Stimulated activated naive CD4-positive, alpha-beta T cell (primary cell): Measurements from ENCODE around the gene SLC26A6.

ENCODE experiments used
- DNase-seq, 6 experiments: peaks; one replicate each; lab custom pipeline; 2025; lab: John Stamatoyannopoulos, UW

SLC26A6 gene

GRCh38 chr3:48660800-48661400 is 25.6 kb upstream of the SLC26A6 start:
- no peak for DNase-seq

GRCh38 chr3:48656841-48657281 is 21.6 kb upstream of the SLC26A6 start:
- DNase-seq = peak in 4 of 6 experiments; percentile 15 to 42 (median 24)

DNA sequence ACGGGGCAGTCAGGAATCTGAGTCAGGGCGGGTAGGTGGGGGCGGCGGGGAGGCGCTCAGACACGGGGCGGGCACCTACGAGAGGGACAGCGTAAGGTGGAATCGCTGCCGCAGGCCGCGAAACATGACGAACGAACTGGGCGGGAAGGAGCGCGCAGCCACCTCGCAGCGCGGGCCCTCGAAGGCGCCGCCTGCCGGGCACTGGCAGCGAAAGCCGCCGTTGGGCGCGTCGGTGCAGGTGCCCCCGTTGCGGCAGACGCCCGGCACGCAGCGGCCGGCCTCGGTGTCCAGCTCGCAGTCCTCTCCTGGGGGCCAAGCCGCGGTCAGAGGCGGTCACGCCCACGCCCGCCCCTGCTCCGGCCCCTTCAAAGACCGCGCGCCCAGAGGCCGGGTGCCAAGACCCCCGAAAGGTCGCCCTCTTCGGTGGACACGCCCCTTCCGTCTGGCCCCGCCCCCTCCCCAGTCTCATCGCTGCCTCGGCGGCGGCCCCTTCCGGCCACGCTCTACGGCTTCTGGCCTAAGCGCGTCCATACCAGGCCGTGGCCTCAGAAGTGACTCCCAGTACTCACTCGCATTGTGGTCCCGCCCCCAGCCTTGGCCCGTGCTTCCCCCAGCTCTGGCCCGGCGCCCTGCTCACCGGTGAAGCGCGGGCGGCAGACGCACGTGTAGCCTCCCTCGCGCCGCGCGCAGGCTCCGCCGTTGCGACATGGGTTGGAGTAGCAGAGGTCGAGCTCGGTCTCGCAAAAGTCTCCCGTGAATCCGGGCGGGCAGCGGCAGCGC is 21.0 kb upstream of the SLC26A6 start:
- DNase-seq = peak; percentile 69 to 93 (median 82)

DNA sequence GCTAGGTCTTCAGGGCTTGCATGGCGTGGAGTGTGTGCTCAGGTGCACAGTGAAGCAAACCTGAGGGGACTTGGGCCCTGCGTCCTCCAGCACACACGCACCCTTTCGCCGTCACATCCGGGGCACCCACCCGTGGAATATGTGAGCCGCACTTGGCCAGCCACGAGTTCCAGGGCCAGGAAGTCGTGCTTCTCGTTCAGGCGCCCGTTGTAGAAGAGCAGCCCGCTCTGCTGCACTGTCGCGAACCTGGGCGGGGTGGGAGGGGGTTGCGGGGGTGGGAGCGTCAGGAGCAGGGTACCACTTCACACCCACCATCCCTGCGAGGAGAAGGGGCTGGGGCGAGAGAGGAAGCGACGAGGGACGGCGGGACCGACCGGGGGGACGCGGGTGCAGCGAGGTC is 20.3 kb upstream of the SLC26A6 start:
- peak in 5 of 6 experiments; percentile 29 to 66 (median 54) for DNase-seq

DNA sequence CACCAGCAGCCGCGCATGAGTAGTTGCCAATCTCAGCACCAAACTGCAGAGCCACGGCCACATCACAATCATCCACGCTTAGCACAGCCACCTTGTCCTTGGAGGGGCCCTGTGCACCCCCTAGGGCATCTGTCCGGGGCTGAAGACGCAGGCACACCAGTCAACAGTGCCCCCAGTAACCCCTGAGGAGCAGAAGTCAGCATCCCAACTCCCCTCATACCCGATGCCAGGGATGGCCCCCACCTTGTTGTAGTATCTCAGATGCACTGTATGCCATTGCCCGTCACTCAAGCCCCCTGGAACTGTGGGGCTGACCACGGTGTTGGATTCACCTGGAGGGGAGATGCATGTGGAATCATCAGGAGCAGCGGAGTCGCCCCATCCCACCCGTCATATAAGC is 19.8 kb upstream of the SLC26A6 start:
- DNase-seq = no peak

DNA sequence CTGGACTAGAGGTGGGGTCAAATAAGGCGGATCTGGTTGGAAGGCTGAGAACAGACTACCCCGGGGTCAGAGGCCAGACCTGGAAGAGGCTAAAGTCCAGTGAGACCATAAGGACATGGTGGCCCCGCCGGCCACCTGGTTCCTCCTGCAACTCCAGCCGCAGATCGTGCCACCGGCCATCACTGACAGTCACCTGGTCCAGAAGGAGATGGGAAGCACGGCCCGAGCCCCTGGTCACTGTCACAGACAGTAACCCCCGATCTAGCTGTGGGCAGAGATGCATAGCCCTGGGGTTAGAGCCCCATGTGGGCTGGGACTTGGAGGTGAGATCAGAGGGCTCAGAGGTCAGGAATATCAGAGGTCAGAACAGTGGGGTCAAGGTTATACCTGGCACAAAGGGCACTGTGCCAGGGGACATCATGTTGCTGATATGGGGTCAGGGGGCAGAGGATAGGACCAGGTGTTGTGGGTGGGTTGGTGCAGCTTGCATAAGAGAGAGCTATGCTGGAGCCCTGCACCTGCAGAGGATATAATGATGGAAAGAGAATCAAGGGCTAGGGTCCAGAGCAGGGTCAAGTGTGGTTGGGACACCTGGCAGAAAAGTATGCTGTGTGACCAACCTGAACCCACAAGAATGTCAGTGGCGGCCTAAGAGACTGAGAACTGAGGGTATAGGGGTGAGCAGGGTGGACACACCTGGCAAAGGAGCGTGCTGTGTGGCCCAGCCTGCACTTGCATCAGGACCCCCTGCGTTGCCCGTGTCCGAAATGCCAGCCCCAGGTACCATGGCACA is 17.9 kb upstream of the SLC26A6 start:
- no peak for DNase-seq

DNA sequence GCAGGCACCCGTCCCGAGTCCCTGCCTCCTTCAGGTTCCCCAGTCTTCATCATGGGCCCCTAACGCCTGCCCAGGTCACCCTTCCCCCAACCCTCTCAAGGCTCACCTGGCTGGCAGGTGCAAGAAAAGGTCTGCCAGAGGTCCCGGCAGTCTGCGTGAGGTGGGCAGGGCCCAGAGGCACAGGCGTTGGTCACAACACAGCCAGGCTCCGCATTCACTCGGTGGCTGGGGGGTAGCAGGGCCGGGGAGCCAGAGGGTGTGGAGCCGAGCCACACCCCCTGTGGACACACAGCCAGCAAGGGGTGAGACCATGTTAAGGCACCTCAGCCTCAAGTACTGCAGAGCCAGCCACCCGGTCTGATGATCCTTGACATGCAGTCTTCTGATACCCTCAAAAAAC is 16.5 kb upstream of the SLC26A6 start:
- no peak for DNase-seq

DNA sequence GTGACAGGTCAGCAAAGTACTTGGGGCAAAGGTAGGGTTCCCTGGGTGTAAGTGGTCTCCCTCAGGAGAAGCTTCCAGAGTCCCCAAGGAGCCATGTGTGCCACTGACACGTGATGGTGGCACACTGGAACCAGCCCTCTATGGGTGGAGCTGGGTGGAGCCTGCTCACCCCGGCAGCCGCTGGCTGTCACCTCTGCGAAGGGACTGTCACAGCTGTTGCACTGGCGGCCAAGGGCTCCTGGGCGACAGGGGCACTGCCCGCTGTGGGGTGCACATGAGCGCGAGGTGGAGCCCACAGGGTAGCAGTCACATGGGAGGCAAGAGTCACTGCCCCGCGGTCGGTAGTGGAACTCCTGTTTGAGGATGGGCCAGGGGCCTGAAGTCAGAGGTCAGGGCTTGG is 15.5 kb upstream of the SLC26A6 start:
- no peak for DNase-seq

DNA sequence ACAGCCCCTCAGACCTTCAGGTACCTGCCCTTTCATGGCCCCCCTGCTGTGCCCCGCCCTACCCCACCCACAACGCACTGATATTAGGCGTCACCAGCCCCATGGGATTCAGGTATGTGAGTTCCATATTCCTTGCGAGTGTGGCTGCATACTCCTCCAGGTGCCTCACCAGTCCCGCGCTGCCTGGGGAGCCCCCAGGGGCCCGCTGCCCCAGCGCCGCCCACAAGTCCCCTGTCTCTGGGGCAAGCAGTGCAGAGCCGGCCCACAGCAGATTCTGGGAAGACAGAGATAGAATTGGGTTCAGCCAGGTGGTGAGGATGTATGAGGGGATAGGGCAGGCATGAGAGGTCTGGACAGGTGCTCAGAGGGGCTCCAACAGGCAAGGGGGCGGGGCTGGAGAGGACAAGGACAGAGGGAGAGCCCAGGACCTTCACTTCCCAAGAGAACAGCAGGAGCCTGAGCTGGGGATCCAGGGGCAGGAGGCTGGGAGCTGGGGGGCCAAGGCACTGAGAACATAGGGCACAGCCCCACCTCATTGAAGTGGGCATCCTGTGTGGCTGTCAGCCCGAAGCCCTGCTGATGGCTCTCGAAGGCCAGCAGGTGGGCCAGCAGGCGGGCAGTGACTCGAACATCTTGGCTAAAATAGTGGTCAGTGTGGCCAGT is 13.1 kb upstream of the SLC26A6 start:
- no peak for DNase-seq

- DNase-seq = no peak
These were observed 12.5 kb upstream of the SLC26A6 start for GRCh38 chr3:48647714-48648113.

- no peak for DNase-seq
These were observed 9.9 kb upstream of the SLC26A6 start for GRCh38 chr3:48644898-48645760.

- no peak for DNase-seq
These were observed 7.3 kb upstream of the SLC26A6 start for GRCh38 chr3:48642605-48643004.

- no peak for DNase-seq
These were observed 6.1 kb upstream of the SLC26A6 start for GRCh38 chr3:48641396-48641795.

GRCh38 chr3:48639944-48640606 is 4.8 kb upstream of the SLC26A6 start:
- no peak for DNase-seq

- DNase-seq = no peak
These were observed 2.0 kb upstream of the SLC26A6 start for GRCh38 chr3:48637305-48637704.

DNA sequence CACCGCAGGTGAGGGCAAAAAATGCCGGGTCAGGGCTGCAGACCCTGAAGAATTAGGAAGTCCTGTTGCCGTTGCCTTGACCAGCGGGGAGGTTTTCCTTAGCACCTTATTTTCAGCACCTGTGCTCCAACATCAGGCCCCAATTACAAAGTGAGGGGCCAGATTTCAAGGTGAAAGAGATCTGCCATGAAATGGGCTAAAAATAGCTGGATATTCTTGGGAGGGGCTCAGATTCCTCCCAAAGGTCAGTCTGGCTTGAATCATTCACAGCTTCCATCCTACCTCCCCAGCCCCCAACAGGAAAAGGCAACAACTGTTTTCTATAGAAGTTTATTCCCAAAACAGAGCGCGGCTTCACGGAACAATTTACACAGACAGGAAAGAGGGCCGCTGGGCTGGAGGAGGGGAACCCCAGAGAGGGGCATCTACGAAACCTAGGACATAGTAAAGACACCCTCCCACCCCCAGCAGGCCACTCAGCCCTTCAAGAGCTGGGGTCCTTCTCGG is 941 bp upstream of the SLC26A6 start:
- no peak for DNase-seq

DNA sequence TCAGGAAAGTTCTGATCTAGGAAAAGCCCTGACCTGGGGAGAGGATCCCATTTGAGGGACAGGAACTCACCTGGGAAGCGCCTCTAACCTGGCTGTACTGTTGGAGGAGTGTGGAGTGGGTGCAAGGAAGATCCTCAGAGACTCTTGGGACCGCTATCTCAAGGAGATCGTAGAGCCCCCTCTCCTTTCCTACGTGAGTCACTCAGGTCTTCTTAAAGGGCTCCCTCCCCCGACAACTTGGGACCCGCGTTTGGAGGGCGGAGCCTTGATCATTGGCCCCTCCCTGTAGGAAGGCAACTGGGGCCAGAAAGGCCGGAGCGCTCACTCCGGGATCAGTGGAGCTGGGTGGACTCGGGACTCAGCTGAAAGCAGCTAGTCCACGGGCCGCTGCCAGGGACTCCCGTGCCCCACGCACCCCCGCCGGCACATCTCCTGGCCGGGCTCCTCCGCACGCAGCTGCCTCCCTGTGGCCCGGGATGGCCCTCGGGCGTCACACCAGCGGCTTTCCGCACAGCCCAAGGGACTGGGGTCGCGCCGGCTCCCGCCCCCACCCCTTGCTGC is 520 bp downstream of the SLC26A6 start:
- DNase-seq = peak in 3 of 6 experiments; percentile 36 to 42 (median 37)

DNA sequence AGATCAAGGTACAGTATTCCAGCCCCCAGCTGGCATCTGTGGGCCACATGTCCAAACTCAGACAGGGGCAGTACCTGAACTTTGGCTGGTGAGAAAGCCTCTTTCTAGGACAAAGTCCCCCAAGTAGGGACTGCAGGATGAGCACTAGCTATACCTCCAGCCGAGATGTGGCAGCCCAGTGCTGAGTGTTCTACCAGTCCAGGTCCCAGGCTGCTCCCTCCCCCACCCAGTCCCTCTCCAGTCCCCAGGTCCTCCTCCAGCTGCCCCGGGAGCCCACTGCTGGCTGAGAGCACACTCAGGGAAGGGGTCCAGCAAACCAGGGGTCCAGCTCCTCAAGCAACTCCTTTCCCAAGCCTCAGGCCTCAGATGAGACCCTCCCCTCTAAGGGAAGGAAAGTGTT is 1.5 kb downstream of the SLC26A6 start:
- no peak for DNase-seq

DNA sequence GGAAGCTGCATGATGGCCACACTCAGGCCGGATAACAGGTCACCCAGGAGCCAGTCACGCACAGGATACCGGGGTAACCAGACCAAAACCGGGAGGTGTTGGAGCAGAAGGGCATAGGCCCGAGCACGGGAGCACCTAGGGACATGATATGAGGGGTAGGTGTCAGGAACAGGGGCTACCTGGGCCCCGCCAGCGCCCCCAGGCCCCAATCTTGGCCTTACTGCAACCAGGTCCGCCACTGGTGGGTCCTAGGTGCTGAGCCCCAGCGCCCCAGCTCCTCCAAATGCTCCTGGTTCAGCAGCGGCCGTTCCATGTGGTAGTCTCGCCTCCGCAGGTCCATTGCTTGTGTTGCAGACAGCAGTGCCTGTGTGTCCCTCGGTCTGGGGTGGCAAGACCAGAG is 2.0 kb downstream of the SLC26A6 start:
- DNase-seq = no peak
